DMS114 treated with DMSO at 0.1 percent for 48 hours (cell line): ENCODE results near the gene APRT.

ENCODE experiments used
- DNase-seq: peaks from one replicate; lab custom pipeline; 2025; ENCODE audit not compliant: unreplicated experiment; lab: John Stamatoyannopoulos, UW

The APRT gene

GRCh38 chr16:88842308-88842756, 30.6 kb upstream of the APRT start:
- DNase-seq = no peak

DNA sequence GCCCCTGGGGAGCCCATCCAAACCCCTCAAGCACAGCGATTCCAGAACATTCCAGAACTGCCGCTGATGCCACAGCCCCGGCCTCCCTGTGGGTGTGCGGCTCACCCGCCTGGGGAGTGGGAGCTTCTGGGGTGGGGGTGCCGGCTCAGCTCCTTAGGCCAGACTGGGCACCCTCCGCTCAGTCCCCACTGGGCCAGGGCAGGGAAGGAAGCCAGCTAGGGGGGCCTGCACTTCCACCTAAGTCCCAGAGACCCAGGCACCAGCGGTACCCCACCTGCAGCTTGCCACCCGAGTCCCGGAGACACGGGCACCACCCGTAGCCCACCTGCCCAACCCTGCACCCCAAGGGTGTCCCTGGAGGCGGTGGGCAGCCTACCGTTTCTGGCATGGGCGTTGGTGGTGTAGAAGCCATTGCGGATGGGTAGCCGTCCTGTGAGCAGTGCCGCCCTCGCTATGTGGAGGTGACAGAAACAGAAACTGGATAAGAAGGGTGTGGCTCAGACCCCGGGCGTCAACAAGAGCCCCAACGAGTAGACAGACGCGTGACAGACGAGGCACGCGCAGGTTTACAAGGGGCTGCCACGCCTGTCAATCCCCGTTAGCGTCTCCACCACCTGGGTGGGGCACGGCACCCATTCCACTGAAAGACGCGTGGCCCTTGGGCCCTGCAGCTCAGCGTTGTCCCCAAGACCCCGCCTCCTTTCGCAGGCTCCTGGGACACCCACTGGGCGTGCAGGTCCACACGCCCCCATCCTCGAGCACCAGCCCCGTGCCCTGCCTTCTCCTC, 30.0 kb upstream of the APRT start:
- no peak for DNase-seq

DNA sequence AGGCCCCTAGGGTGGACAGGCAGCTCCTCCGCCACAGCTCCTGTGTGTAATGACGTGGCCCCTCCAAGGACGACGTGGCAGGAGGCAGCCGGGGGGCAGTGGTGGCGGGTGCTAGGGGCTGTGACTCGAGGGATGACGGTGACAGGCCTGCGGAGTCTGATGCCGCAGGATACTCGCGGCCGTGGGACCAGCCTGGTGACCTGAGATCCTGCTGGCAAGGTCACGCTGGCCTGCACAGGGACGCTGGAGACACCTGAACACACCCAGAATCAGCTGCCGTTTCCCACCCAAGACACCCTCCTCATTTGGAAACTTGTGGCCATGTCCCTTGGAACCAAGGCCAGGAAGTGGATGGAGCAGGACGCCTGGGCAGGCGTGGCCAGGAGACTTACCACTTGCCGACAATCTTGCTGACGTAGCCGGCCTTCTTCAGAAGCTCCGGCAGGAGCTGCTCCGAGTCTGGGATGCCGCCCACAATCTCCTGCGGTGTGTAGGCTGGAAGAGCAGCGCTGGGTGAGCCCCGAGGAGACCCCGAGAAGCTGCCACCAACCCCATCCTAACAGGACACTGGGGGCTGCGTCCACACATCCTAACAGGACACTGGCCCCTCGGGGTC, 29.0 kb upstream of the APRT start:
- DNase-seq = no peak

- no peak for DNase-seq
These were observed 28.2 kb upstream of the APRT start for GRCh38 chr16:88839745-88840599.

GRCh38 chr16:88839026-88839529, 27.4 kb upstream of the APRT start:
- DNase-seq = no peak

GRCh38 chr16:88838566-88838965, 26.8 kb upstream of the APRT start:
- DNase-seq = no peak

GRCh38 chr16:88837806-88838205, 26.1 kb upstream of the APRT start:
- DNase-seq = no peak

DNA sequence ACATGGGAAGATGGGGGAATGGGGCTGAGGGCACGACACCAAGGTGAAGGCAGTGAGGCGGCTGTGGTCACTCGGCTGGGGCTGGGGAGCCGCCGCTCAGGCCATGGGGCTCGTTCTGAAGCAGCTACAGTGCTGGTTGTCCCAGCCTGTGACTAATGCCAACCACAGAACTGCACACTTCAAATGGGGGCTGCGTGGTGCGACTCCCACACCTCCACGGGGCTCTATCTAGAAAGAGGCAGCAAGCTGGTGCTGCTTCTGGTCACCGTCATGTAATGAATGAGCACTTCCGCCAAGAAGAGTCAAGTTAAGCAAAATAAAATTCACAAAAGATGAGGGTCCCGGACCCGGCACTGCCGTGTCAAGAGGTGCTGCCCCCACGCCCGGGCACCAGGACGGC, 25.1 kb upstream of the APRT start:
- DNase-seq = no peak

- DNase-seq = no peak
These were observed 24.1 kb upstream of the APRT start for GRCh38 chr16:88835818-88836217.

- no peak for DNase-seq
These were observed 23.7 kb upstream of the APRT start for GRCh38 chr16:88835383-88835782.

GRCh38 chr16:88834670-88835069, 22.9 kb upstream of the APRT start:
- DNase-seq = no peak

GRCh38 chr16:88833086-88833485, 21.4 kb upstream of the APRT start:
- no peak for DNase-seq

DNA sequence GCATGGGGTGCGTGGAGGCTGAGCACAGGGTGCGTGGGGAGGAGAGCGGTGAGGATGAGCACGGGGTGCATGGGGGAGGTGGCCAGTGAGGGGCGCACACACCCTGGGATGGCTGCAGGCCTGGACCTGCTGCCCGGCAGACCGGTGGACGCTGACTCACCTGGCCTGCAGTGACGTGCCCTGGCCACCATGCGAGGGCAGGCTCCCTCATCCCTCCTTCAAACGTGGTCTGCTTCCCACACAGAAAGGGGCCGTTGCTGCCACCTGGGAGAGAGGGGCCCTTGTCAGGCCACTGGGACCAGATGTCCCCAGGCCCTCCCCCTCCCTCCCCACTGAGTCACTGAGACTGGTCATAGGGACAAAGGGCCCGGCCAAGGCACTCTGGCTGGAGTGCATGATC, 20.1 kb upstream of the APRT start:
- DNase-seq = no peak

GRCh38 chr16:88830783-88831182, 19.1 kb upstream of the APRT start:
- DNase-seq = no peak

GRCh38 chr16:88830258-88830657, 18.5 kb upstream of the APRT start:
- DNase-seq = no peak

DNA sequence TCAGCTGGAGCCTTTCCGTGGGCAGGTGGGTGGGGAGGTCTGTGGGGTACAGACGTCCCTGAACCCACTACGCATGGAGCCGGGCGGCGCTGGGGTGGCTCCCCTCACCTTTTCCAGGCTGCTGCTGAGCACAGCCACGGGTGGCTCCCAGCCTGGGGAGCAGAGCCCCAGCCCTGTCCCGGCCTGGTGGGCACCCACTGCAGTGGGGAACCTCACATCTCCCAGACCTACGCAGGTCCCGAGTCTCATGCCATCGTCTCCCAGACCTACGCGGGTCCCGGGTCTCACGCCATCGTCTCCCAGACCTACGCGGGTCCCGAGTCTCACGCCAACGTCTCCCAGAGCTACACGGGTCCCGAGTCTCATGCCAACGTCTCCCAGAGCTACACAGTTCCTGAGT, 17.0 kb upstream of the APRT start:
- DNase-seq = no peak

- no peak for DNase-seq
These were observed 16.0 kb upstream of the APRT start for GRCh38 chr16:88827727-88828126.

GRCh38 chr16:88826070-88826840, 14.5 kb upstream of the APRT start:
- DNase-seq = no peak

DNA sequence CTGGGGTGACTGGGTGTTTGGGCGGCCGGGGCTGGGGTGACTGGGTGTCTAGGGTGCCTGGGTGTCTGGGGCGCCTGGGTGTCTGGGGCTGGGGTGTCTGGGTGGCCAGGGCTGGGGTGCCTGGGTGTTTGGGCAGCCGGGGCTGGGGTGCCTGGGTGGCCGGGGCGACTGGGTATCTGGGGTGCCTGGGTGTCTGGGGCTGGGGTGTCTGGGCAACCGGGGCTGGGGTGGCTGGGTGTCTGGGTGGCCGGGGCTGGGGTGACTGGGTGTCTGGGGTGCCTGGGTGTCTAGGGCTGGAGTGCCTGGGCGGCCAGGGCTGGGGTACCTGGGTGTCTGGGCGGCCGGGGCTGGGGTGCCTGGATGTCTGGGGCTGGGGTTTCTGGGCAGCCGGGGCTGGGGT, 13.4 kb upstream of the APRT start:
- DNase-seq = no peak

DNA sequence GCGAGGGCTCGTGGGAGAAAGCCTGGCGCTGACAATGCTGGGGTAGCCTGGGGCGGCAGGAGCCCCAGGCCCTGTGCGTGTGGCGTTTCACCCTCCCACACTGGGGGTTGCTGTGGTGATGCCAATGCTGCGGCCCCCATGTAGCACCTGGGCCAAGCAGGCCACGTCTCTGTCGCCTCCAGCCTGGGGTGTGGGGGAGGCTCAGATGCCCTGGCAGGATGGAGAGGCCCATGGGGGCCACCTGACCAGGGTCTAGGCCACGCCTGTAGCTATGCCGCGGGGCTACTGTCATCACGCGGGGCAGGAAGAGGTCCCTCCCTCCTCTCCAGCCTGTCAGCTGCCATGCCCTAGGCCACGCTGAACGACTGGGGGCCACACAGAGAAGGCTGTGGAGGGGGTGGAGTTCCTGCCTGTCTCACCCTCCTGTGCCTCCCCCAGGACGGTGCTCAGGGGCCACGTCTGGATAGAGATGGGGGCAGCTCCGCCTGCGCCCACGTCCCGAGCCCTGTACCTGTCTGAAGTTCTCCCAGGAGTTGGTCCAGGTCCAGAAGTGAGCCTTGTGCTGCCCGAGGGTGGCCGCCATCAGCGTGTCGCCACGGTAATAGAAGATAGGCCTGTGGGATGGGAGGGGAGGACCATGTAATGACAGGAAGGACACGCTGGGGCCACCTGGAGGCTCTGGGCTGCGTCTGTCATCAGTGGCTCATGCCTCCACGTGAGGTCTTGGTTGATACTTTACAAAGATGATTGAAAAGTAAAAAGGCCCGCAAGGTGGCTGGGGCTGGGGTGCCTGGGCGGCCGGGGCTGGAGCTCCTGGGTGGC, 12.7 kb upstream of the APRT start:
- DNase-seq = no peak
